Breast epithelium (tissue), 4 donors: Measurements from ENCODE around the gene GPT2. TPM values are rescaled to one million over a fixed set of nuclear protein-coding genes. Genes with fewer than 3 reads are reported as not detected.
"Not testable (repeated sequence)": the region's sequence is repeated elsewhere in the genome, so short reads cannot be mapped to it uniquely, and the experiment has no call there.

ENCODE experiments used
- DNase-seq, 2 donors: peaks; one replicate each; pipeline ENCODE4 v3.0.0-alpha.2; 2019; ENCODE audit warnings: low spot score in 2 of 2
- H3K27ac ChIP-seq, 2 donors: fragments of 200-600 bp; sonication (generic) in 1 of 2; one replicate each; pipeline ENCODE4 v1.5.1; 2016 to 2019; ENCODE audit warnings: mild to moderate bottlenecking in 1 of 2
- H3K27me3 ChIP-seq, 2 donors: fragments of 200-600 bp; sonication (generic) in 1 of 2; one replicate each; pipeline versions ENCODE4 v1.5.1 to v1.6.0; 2017 to 2019; ENCODE audit warnings: control low read depth in 1 of 2, mild to moderate bottlenecking in 1 of 2
- H3K36me3 ChIP-seq: fragments of 200-600 bp; one replicate; pipeline ENCODE4 v1.5.1; 2019
- H3K4me1 ChIP-seq, 2 donors: fragments of 200-600 bp; sonication (generic); one replicate each; pipeline ENCODE4 v1.5.1; 2016 to 2019; ENCODE audit warnings: control low read depth in 1 of 2
- H3K4me3 ChIP-seq, 3 donors: fragments of 200-600 bp; sonication (generic); 1 replicate in 2 of 3; 2 replicates in 1 of 3; pipeline ENCODE4 v1.5.1; 2016 to 2019; ENCODE audit warnings: mild to moderate bottlenecking in 3 of 3, moderate library complexity in 2 of 3
- H3K9me3 ChIP-seq, 2 donors: fragments of 200-600 bp; sonication (generic) in 1 of 2; one replicate each; pipeline ENCODE4 v1.5.1; 2016 to 2019; ENCODE audit warnings: control low read depth in 1 of 2
- CTCF ChIP-seq, 3 donors: fragments of 450-650 bp; IDR thresholded peaks; one replicate each; pipeline ENCODE4 v1.5.1; 2016 to 2017; ENCODE audit warnings: antibody characterized with exemption in 3 of 3, mild to moderate bottlenecking in 3 of 3, moderate library complexity in 3 of 3
- POLR2A ChIP-seq: fragments of 450-650 bp; IDR thresholded peaks from one replicate; pipeline ENCODE4 v1.6.1; 2016; ENCODE audit warnings: antibody characterized with exemption, mild to moderate bottlenecking, moderate library complexity
- POLR2AphosphoS5 ChIP-seq, 3 donors: sonication (generic); formaldehyde crosslinking; IDR thresholded peaks; one replicate each; pipeline ENCODE4 v1.6.1; 2017; ENCODE audit warnings: antibody characterized with exemption in 3 of 3
- intact Hi-C: fragments of 100-400 bp; cut with DNase I; formaldehyde crosslinking; loops from one replicate; pipeline ENCODE4 v1.15.1; 2023; ENCODE audit warnings: low total_unique reads
- total RNA-seq, 3 donors: library from RNA; depleted of rRNA; stranded (reverse); fragments of >200 nt; gene quantifications; one replicate each; pipeline ENCODE4 v1.1.0, GENCODE V29; 2016

The GPT2 gene
- total RNA-seq, 3 donors from 2014 or later, result 17.4 to 56.2 (median 21.7) TPM

DNA sequence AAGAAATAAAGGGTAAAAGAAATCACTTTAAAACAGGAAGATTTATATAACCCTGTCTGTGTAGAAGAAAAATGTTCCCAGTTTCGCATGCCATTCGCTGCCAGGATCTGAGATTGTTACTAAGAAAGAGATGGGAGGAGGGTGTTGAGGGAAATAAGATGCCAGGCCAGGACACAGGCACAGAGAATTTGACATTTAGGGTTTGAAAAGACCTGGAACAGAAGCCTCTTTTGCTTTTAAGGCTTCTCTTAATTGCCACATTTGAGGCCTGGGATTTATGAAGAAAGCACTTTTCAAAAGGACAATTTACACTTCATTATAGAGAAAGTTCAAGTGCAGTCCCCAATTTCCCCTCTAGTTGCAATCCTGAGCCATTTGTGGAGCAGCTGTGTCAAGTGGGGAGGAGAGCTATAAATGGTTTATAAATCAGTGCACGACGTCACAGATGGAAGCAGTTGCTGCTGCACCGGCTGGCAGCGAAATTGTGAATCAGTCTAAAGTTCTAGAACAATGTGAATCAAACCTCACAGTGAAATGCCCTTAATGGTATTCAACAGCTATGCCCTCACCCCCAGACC is 26.7 kb upstream of the GPT2 start:
- Histone ChIP-seq H3K4me1 (no peaks in the 10 kb centered on the region), H3K36me3 (no peaks in the 10 kb centered on the region), H3K27ac (no peak overlapping the region), H3K4me3 (no peak overlapping the region), H3K27me3 (no peaks in the 10 kb centered on the region), H3K9me3 (no peaks in the 10 kb centered on the region)
- TF ChIP-seq CTCF (IDR thresholded peaks at IDR 0.05) (peak in 1 of 3 donors; percentile 31), POLR2AphosphoS5 (IDR thresholded peaks at IDR 0.05) (no peak)
- no peak for DNase-seq
- intact Hi-C loops, result no loop called here

- Histone ChIP-seq H3K36me3 (no peaks in the 10 kb centered on the region), H3K27ac (no peak overlapping the region), H3K27me3 (no peaks in the 10 kb centered on the region), H3K4me3 (no peak overlapping the region), H3K4me1 (no peaks in the 10 kb centered on the region), H3K9me3 (no peaks in the 10 kb centered on the region)
- intact Hi-C loops, result no loop called here
- no peak for DNase-seq
- TF ChIP-seq POLR2AphosphoS5 (IDR thresholded peaks at IDR 0.05) (no peak), CTCF (IDR thresholded peaks at IDR 0.05) (no peak), POLR2A (no peak)
Measured at GRCh38 chr16:46858151-46858550, 26.0 kb upstream of the GPT2 start.

DNA sequence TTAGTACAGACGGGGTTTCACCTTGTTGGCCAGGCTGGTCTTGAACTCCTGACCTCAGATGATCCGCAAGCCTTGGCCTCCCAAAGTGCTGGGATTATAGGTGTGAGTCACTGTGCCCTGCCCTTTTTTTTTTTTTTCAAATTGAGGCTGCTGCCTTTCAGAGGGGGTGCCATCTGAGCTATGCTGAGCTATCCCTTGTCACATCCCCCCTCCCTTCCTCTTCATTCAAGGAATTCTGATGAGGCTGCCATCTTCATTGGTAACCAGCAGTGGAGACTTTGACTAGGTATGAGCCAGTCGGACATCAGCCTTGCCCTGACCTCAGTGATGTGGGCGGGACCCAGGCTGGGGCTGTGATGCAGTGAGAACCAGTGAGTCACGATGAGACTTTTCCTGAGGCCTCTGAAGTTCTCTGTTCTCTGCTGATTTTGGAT is 24.4 kb upstream of the GPT2 start:
- no peak for TF ChIP-seq POLR2AphosphoS5 (IDR thresholded peaks at IDR 0.05)
- TF ChIP-seq CTCF (IDR thresholded peaks at IDR 0.05), result no peak
- TF ChIP-seq POLR2A, result no peak
- intact Hi-C loops, result no loop called here

DNA sequence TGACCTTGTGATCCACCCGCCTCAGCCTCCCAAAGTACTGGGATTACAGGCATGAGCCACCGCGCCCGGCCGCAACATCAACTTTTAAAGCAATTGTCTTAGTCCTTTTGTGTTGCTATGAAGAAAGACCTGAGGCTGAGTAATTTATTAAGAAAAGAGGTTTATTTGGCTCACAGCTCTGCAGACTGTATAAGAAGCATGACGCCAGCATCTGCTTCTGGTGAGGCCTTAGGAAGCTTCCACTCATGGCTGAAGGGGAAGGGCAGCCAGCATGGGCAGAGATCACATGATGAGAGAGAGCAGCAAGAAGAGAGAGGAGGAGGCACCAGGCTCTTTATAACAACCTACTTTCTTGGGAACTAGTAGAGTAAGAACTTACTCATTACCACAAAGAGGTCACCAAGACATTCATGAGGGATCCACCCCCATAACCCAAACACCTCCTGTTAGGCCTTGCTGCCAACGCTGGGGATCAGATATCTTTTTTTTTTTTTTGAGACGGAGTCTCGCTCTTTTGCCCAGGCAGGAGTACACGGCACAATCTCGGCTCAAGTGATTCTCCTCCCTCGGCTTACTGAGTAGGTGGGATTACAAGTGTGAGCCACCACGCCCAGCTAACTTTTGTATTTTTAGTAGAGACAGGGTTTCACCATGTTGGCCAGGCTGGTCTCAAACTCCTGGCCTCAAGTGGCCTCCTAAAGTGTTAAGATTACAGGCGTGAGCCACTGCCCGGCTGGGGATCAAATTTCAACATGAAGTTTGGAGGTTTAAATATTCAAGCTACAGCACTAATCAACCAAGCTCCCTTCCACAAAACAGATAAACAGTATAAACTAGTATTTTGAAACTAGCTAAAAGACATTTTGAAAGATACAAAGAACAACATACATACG is 21.4 kb upstream of the GPT2 start:
- H3K4me3 ChIP-seq, result no peak overlapping the region
- no peak for DNase-seq
- no peaks in the 10 kb centered on the region for H3K9me3 ChIP-seq
- H3K27ac ChIP-seq, result no peak overlapping the region
- intact Hi-C loops, result no loop called here
- H3K27me3 ChIP-seq, result no peaks in the 10 kb centered on the region
- no peaks in the 10 kb centered on the region for H3K4me1 ChIP-seq
- no peaks in the 10 kb centered on the region for H3K36me3 ChIP-seq
- TF ChIP-seq POLR2A (no peak), POLR2AphosphoS5 (IDR thresholded peaks at IDR 0.05) (no peak), CTCF (IDR thresholded peaks at IDR 0.05) (no peak)

More for the DNA sequence above, 24.4 kb upstream of the GPT2 start:
- DNase-seq, result no peak
- Histone ChIP-seq H3K27ac (no peak overlapping the region), H3K27me3 (no peaks in the 10 kb centered on the region), H3K4me3 (no peak overlapping the region), H3K36me3 (no peaks in the 10 kb centered on the region), H3K9me3 (no peaks in the 10 kb centered on the region), H3K4me1 (no peaks in the 10 kb centered on the region)

DNA sequence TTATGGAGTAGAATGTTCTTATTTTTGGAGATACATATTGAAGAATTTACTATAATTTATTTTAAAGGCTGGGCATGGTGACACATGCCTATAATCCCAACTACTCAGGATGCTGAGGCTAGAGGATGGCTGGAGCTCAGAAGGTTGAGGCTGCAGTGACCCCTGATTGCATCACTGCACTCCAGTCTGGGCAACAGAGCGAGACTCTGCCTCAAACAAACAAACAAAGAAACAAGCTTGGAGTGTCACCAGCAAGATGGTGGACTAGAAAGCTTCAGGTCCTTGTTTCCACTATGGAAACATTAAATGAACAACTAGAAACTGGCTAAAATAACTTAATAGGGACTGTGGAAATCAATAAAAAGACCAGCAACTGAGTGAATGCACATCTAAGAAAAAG is 17.9 kb upstream of the GPT2 start:
- Histone ChIP-seq H3K36me3 (no peaks in the 10 kb centered on the region), H3K4me3 (no peak overlapping the region), H3K4me1 (no peaks in the 10 kb centered on the region), H3K9me3 (no peaks in the 10 kb centered on the region), H3K27ac (no peak overlapping the region), H3K27me3 (no peaks in the 10 kb centered on the region)
- intact Hi-C loops, result no loop called here
- TF ChIP-seq CTCF (IDR thresholded peaks at IDR 0.05) (no peak), POLR2AphosphoS5 (IDR thresholded peaks at IDR 0.05) (no peak), POLR2A (no peak)
- DNase-seq, result no peak

GRCh38 chr16:46867486-46867885 is 16.7 kb upstream of the GPT2 start:
- H3K4me1 ChIP-seq, H3K36me3 ChIP-seq, H3K4me3 ChIP-seq, H3K27me3 ChIP-seq, DNase-seq, intact Hi-C loops, H3K27ac ChIP-seq, H3K9me3 ChIP-seq: not testable (repeated sequence)

- intact Hi-C loops, H3K36me3 ChIP-seq, H3K27me3 ChIP-seq, H3K4me1 ChIP-seq, H3K4me3 ChIP-seq, H3K27ac ChIP-seq, DNase-seq, H3K9me3 ChIP-seq: not testable (repeated sequence)
Measured at GRCh38 chr16:46868891-46869290, 15.3 kb upstream of the GPT2 start.
